WI38 (cell line): ENCODE measurements around the gene TXNRD3.
"Not testable (repeated sequence)": the region's sequence is repeated elsewhere in the genome, so short reads cannot be mapped to it uniquely, and the experiment has no call there.

Source experiments
- H3K4me3 ChIP-seq: 2 replicates; pipeline ENCODE4 v1.5.1; 2011; ENCODE audit warnings: low read depth, mild to moderate bottlenecking, control low read depth, low read length
- TF ChIP-seq, protein P1 (sequence below): IDR thresholded peaks from 2 replicates; pipeline ENCODE4 v1.5.1; 2012; ENCODE audit warnings: low read depth, mild to moderate bottlenecking, control low read depth, low read length

The TXNRD3 gene

DNA sequence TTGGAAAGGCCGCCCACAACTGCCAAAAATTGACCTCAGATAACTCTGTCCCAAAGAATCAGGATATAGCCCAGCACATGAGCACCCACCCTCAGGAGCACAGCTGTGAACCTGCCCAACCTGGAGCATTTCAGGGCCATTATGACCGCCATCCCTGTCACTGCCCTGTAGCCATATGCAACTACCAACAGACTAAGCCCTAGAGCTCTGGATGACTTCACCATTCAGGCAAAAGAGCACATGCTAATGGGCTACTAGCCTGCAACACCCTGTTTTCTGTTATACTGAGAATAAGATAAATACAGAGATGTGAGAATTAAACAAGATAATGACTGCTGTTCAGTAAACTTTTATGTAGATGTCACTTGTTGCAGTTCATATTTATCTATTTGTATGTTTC is 45.0 kb downstream of the TXNRD3 start:
- TF ChIP-seq, protein P1, sequence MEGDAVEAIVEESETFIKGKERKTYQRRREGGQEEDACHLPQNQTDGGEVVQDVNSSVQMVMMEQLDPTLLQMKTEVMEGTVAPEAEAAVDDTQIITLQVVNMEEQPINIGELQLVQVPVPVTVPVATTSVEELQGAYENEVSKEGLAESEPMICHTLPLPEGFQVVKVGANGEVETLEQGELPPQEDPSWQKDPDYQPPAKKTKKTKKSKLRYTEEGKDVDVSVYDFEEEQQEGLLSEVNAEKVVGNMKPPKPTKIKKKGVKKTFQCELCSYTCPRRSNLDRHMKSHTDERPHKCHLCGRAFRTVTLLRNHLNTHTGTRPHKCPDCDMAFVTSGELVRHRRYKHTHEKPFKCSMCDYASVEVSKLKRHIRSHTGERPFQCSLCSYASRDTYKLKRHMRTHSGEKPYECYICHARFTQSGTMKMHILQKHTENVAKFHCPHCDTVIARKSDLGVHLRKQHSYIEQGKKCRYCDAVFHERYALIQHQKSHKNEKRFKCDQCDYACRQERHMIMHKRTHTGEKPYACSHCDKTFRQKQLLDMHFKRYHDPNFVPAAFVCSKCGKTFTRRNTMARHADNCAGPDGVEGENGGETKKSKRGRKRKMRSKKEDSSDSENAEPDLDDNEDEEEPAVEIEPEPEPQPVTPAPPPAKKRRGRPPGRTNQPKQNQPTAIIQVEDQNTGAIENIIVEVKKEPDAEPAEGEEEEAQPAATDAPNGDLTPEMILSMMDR = no peak
- H3K4me3 ChIP-seq = no peak overlapping the region

DNA sequence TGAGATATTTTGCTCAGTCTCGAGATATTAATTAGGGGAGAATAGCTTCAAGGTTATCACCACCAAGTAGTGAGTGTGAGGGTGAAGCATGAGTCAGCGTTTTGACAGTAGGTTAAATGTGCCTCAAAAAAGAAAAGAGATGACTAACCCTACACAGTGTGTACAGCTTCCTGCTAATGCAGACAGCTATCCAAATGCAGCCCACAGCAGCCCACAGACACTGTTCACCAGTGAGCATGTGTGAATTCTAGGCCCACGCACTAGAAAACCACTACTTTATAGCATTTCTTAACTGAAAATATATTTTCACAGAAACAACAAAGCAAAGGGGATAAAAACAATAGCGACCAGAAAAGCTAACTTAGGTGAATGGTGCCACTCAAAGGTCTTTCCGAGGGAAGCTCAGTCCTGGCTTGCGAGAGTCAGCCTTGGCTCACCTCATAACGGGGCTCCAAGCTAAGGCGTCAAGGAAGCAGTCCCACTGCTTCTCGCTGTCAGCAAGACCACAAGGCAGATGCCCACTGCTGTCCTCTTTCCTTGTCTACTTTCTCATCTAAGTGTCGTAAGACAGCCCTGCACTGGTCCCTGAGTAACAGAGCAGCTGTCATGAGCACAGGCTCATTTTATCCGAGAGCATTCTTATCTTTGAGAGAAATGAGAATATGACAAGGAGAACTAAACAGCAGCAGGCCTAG is 47.6 kb downstream of the TXNRD3 start:
- H3K4me3 ChIP-seq = no peak overlapping the region
- TF ChIP-seq, protein P1 = no peak

DNA sequence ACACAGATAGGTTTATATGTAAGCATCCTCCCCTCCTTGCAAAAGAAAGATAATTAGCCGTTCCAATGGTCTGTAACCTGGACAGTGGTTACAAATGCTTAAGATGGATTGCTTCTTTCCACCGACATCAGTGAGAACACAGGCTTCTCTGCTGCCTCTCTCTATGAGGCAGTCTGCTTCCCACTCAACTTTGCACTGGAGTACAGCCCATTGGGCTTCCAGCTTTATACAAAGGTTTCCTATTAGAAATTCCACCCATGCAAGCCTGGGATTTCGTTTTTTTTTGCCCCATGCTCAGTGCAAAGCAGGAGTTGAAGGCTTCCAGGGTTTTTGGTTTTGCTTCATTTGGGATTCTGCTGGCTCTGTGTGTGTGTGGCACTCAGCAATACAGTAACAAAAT is 48.9 kb downstream of the TXNRD3 start:
- TF ChIP-seq, protein P1 = no peak
- no peak overlapping the region for H3K4me3 ChIP-seq

DNA sequence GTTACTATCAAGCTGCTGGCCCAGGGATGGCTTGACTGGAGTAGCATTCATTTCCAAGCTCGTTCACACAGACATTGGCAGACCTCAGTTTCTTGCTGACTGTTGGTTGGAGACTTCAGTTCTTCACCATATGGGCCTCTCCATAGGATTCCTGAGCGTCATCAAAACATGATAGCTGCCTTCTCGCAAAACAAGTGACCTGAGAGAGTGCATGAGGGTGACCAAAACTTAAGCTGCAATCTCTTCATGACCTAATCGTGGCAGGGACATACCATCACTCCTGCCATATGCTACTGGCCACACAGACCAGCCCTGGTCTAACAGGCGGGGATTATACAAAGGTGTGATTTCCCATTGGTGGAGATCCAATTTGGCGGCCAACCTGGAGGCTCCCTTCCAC is 50.2 kb downstream of the TXNRD3 start:
- H3K4me3 ChIP-seq = no peak overlapping the region
- TF ChIP-seq, protein P1 = no peak

DNA sequence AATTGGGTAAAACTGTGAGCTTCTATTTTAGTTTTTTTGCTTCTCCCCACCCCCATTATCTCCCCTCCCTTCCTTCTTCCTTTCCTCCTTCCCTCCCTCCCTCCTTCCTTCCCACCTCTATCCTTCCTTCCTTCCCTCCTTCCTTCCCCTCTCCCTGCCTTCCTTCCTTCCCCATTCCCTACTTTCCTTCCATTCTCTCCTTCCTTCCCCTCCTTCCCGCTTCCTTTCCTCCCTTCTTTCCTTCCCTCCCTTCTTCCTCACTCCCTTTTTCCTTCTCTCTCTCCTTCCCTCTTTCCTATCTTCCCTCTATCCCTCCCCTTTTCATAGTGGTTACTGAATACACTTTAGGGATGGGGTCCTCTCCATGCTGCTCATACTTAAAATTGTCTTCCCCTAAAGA is 55.8 kb downstream of the TXNRD3 start:
- TF ChIP-seq, protein P1 = no peak

DNA sequence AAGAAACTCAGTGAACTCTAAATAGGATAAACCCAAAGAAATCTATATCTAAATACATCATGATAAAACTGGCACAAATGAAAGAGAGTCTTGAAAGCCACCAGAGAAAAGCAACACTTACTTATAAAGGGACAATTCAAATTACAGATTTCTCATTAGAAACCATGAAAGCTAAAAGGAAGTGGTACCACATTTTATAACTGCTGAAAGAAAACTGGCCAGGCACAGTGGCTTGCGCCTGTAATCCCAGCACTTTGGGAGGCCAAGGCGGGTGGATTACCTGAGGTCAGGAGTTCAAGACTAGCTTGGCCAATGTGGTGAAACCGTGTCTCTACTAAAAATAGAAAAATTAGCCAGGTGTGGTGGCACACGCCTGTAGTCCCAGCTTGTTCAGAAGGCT is 59.4 kb downstream of the TXNRD3 start:
- not testable (repeated sequence) for H3K4me3 ChIP-seq

More for the DNA sequence above, 55.8 kb downstream of the TXNRD3 start:
- no peak overlapping the region for H3K4me3 ChIP-seq

DNA sequence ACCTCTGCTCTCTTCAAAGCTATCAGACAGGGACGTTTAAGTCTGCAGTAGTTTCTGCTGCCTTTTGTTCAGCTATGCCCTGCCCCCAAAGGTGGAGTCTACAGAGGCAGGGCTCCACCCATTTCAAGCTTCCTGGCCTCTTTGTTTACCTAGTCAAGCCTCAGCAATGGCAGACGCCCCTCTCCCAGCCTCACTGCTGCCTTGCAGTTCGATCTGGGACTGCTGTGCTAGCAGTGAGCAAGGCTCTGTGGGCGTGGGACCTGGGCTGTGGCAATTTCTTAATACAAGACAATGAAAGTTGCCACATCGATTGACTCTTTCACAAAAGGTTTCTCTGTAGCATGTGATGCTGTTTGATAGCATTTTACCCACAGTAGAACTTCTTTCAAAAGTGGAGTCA is 63.4 kb downstream of the TXNRD3 start:
- H3K4me3 ChIP-seq = not testable (repeated sequence)

DNA sequence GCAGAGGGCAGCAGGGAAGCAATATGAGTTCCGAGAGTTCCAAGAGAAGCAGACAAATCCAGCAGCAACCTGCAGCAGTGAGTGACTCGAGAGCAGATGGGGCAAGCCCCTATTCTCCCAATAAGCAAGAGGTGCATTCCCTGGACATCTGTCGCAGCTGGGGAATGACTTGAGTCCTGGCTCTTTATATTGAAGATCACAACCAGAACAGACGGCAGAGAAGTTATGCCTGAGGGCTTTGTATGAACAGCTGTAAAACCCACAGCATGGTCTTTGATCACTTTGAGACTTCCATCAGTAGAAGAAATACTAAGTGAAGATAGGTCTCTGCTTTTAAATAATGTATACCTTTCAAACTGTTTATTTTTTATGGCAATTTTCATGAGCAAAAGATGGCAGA is 72.6 kb downstream of the TXNRD3 start:
- TF ChIP-seq, protein P1 = no peak

More for the DNA sequence above, 72.6 kb downstream of the TXNRD3 start:
- H3K4me3 ChIP-seq = no peak overlapping the region
